Sigmoid colon (tissue), 4 donors: ENCODE results near the gene TRAM2.

Source experiments
- EP300 ChIP-seq, 4 donors: sonication (generic); formaldehyde crosslinking; IDR thresholded peaks; one replicate each; pipeline ENCODE4 v1.6.1; 2017; ENCODE audit warnings: antibody characterized with exemption in 4 of 4
- TF ChIP-seq, protein P1 (sequence below), 4 experiments: fragments of 450-650 bp in 3 of 4; fragments of 200-600 bp in 1 of 4; IDR thresholded peaks; one replicate each; pipeline ENCODE4 v1.5.1; 2016 to 2019; ENCODE audit warnings: antibody characterized with exemption in 4 of 4, mild to moderate bottlenecking in 3 of 4, moderate library complexity in 2 of 4

DNA sequence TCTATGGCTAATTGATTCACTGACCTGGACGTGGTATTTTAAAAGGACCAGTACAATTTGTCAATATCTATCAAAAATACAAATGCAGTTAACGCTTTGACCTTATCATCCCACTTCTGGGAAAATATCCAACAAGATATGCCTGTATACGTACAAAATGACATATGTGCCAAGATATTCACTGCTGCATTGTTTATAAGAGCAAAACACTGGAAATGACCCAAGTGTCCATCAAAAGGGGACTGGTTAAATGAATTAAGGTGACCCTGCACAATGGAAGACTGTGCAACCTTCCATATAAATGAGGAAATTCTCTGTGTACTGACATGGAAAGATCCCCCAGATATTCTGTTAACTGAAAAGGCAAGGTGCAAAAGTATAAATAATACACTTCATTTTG lies 13.9 kb downstream of the TRAM2 start:
- no peak for TF ChIP-seq EP300 (IDR thresholded peaks at IDR 0.05)
- TF ChIP-seq, protein P1, sequence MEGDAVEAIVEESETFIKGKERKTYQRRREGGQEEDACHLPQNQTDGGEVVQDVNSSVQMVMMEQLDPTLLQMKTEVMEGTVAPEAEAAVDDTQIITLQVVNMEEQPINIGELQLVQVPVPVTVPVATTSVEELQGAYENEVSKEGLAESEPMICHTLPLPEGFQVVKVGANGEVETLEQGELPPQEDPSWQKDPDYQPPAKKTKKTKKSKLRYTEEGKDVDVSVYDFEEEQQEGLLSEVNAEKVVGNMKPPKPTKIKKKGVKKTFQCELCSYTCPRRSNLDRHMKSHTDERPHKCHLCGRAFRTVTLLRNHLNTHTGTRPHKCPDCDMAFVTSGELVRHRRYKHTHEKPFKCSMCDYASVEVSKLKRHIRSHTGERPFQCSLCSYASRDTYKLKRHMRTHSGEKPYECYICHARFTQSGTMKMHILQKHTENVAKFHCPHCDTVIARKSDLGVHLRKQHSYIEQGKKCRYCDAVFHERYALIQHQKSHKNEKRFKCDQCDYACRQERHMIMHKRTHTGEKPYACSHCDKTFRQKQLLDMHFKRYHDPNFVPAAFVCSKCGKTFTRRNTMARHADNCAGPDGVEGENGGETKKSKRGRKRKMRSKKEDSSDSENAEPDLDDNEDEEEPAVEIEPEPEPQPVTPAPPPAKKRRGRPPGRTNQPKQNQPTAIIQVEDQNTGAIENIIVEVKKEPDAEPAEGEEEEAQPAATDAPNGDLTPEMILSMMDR (IDR thresholded peaks at IDR 0.05), result no peak
